Stimulated activated CD8-positive, alpha-beta memory T cell treated with anti-CD3 and anti-CD28 coated beads, Interleukin-15, amount 100 ng/mL, for 4 hours (primary cell): ENCODE measurements around the gene ALKBH2.

ENCODE experiments used
- DNase-seq, 2 donors: peaks; one replicate each; pipeline ENCODE4 v3.0.0-alpha.2; 2020; ENCODE audit warnings: low read depth in 2 of 2

The ALKBH2 gene

GRCh38 chr12:109093022-109093918 is at the start of gene ALKBH2:
Gene ALKBH2 (minus strand): TSS chr12:109093472. CDS start chr12:109092786, 686 bp downstream.
- DNase-seq: peak; percentile 89 to 91

- no peak for DNase-seq
Observed at GRCh38 chr12:109140560-109140959, 47.3 kb upstream of the ALKBH2 start.

DNA sequence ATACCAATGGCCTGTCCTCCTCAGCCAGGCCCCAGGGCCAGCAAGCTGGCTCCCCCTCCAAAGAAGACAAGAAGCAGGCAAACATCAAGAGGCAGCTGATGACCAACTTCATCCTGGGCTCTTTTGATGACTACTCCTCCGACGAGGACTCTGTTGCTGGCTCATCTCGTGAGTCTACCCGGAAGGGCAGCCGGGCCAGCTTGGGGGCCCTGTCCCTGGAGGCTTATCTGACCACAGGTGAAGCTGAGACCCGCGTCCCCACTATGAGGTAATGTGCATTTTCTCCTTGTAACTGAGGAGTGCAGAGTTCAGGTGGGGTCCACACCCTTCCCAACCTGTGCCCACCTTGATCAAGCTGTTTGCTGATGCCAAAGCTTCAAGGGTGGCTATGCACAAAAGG is 46.5 kb upstream of the ALKBH2 start:
- DNase-seq: no peak

DNA sequence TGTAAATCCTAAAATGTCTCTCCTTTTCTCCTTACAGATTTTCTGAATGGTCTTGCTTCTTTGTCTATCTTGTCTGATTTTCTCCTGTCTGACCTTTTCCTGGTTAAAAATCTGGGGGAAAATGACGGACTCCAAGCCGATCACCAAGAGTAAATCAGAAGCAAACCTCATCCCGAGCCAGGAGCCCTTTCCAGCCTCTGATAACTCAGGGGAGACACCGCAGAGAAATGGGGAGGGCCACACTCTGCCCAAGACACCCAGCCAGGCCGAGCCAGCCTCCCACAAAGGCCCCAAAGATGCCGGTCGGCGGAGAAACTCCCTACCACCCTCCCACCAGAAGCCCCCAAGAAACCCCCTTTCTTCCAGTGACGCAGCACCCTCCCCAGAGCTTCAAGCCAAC is 46.1 kb upstream of the ALKBH2 start:
- DNase-seq: no peak

- DNase-seq: no peak
Observed at GRCh38 chr12:109137055-109137454, 43.8 kb upstream of the ALKBH2 start.

- DNase-seq: no peak
Observed at GRCh38 chr12:109134186-109134917, 41.1 kb upstream of the ALKBH2 start.

DNA sequence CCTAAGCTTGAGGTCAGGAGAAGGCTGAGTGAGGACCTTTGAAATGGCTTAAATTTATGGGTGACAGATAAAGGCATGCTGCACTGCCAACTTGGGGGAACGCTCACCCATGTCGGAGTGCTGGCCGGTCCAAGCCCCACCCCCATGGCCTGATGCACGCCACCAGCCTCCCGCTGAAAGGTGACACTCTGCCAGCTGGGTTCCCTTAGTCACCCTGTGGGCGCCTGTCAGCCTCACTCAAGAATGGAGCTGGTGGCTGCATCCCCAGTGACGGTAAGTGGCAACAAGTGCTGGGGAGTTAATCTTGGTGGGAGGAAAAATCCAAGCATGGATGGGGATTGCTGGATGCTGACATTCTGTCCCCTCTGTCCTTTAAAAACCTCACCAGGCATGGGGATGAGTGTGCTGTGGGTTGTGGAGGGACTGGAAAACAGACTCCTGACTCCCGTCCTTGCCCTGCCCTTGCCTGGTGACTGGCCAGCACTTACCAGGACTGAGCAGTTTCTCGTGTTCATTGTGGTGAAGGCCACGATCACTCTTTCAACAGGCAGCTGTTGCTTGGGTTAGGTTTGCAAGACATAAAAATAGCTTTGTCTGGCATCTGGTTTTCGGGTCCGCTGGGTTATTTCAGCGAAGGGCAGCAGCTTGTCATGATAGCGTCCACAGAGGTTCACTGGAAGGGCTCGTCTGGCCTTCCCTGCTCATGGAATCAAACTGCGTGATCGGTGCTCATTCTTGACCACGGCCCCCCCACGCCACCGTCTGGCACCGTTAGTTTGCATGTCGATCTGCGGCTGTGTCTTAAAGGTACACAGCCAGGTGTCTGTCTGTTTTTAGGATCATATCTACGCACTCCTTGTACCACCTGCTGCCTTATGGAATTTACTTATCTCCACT is 38.1 kb upstream of the ALKBH2 start:
- no peak for DNase-seq

DNA sequence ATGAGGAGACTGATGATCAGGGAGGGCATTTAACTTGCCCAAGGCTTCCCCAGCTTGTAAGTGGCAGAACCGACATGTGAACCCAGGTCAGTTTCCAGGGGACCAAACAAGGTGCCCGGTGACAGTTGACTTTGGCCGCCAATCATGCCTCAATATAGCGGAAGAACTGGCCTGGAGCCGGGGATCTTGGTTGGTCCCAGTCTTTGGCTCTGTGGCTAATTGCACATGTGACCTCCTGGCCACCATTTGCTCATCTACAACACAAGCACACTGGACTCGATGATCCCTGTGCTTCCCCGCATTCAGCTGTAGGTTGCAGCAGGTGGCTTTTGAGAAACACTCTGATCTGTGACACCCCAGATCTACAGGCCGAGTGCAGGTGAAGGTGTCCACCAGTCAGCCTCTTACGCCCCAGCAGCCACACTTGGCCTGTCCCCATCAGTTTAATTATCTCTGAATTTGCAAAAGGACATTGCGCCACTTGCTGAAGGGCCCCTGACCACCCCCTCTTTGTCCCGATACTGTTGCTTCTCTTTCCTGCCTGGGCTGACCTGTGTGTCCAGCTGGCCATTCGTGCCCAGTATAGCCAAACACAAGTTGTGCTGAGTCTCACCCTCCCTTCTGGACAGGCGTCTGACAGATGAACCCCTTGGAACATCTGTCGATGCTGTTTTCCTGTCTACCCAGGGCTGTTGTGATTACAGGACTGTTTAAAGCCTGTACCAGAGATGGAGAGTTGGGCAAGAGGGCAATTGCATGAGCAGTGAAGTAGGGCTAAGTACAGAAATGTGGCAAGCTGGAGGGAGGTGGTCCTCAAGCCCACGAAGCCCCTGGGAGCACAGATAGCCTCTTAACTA is 37.3 kb upstream of the ALKBH2 start:
- no peak for DNase-seq

DNA sequence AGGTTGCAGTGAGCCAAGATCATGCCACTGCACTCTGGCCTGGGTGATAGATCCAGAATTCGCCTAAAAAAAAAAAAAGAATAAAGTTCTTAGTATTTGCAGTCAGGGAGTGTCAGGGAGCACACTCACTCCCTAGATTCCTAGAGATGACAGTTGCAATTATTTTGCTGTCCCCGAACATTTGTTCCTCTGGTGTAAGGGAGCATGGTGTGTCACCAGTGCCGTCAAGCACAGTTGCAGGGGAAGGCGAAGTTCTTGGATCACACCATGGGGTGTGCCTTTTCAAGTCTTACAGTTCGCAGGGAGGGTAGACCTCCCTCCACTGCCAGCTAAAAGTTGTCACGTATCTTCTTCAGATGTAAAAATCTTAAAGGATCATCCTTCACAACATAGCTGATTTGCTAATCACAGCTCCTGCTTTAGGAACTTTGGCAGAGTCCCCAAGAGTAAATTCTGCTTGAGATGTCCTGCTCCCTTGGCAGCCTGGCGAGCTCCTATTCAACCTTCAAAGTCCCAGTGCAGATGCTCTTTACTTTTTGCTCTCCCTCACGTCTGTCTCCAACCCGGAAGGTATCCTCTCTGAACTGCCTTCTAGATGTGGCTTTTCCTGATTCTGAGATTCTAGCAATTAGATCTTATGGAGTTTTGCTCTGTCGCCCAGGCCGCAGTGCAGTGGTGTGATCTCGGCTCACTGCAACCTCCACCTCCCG is 34.4 kb upstream of the ALKBH2 start:
- DNase-seq: no peak

GRCh38 chr12:109126784-109127183 is 33.5 kb upstream of the ALKBH2 start:
- DNase-seq: no peak

DNA sequence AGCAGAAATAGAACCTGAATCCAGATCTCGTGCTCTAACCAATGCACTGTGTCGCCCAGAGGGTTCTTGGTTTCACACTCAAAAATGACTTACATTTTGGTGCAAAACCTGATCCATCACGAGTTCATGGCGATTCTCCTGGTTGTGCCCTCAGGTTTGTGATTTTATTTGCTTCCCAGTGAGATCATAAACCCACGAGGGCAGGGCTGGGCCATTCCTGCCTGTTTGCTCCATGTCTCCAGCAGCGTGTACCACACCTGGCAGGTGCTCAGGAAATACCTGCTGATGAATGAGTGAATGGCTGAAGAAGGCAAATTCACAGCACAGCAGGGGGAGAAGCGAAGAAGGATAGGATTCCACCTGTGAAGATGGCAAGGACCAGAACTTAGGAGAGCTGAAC is 32.5 kb upstream of the ALKBH2 start:
- no peak for DNase-seq

DNA sequence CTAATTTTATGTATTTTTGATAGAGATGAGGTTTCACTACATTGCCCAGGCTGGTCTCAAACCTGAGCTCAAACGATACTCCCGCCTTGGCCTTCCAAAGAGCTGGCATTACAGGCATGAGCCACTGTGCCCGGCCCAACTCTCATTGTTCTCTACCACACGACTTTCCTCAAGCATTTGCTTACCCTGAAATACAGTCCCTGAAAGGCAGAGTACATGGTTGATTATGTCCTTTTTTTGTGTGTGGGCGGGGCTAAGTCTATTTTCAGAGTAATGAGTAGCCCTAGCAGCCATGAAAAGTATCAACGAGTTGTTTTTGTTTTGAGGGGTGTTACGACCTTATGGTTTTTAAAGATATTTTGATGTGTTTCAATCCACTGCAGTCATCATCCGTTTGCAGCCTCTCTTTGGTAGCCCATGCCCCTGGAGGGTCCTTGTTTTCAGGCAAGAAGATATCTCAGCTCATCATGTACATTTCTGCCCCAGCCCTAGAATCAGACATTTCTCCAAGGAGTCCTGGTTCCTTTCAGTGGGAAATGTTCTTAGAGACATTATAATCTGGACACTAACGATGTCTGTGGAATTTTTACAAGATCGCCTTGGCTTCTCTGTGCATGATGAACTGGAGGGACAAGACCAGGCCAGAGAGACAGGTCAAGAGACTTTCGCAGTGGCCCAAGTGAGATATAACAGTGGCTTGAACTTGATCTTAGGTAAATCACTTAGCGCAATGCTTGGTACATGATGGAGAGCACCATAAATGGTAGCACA is 31.8 kb upstream of the ALKBH2 start:
- DNase-seq: no peak

DNA sequence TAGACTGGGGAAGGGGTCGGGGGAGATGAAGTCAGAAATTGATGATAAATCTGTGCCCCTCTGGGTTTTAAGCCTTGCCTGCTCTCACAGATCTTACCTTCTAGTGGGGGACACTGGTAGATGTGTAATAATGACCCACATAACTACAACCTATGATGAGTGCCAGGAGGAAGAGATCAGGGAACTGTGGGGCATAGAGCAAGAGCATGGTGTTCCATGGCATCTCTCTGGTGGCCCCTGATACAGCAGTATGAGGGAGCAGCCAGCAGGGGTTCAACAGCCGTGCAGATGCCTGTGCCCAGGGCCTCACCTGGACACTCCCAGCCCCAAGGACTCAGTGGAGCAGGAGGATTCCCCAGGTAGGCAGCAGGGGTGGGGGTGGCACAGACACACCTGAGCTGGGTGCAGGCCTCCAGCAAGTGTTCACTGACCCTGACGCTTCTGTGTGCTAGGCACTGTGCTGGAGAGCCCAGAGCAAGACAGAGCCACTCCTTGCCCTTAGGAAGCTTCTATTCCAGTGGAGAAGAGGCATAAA is 28.1 kb upstream of the ALKBH2 start:
- no peak for DNase-seq

- DNase-seq: no peak
Observed at GRCh38 chr12:109120557-109120956, 27.3 kb upstream of the ALKBH2 start.

DNA sequence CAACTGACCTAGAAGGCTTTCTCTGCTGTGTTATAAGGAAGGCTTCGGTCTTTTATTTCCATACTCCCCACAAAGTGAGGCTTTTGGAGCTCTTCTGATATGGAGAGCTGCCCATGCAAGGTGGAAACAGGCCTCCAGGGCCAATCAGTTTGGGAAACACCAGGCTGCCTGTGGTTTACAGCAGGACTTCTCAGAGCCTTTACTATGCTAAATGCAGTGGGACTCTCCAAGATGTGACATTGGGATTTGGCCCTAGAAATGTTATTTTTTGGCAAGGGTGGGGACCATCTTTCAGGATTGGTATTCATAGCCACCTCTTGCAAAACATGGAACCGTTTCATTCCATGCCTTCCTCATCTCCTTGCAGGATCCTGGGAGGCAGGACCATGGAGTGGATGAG is 26.8 kb upstream of the ALKBH2 start:
- no peak for DNase-seq

DNA sequence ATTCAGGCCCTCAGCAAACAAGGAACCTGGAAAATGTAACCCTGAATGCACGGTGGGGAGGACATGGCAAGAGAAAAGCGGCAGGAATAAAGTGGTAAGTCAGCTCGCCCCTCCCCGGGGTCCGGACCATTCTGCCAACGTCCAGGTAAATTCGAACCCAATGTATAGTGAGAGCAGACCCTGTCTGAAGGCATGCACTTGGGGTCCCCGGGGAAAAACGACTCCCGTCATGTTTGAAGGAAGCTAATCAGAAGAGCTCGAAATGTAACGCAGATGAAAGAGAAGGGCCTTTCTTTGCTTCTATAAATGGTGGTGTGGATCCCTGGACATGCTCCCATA is 23.3 kb upstream of the ALKBH2 start:
- DNase-seq: no peak

GRCh38 chr12:109115758-109116610 is 22.7 kb upstream of the ALKBH2 start, which contains the start of gene ACACB:
Gene ACACB (plus strand): TSS chr12:109116587. CDS start chr12:109139406, 22,819 bp downstream.
- DNase-seq: no peak

GRCh38 chr12:109115404-109115757 is 22.1 kb upstream of the ALKBH2 start:
- DNase-seq: no peak
